H1 (cell line): Measurements from ENCODE around the gene NME3. TPM values are rescaled to one million over a fixed set of nuclear protein-coding genes. Genes with fewer than 3 reads are reported as not detected.

Source experiments
- CTCF ChIA-PET: fragments of 300-600 bp; sonication (Branson Sonifier 250); formaldehyde crosslinking; loops from one replicate; lab custom pipeline; 2021; ENCODE audit not compliant: partially characterized antibody; lab: Charles Lee
- POLR2A ChIA-PET: fragments of 300-600 bp; sonication (Branson Sonifier 250); formaldehyde crosslinking; loops from one replicate; lab custom pipeline; 2021; ENCODE audit warnings: inconsistent platforms; ENCODE audit not compliant: partially characterized antibody; lab: Charles Lee
- DNase-seq, 2 experiments: peaks; one replicate each; pipeline versions ENCODE4 v3.0.0 to v3.0.0-alpha.2; 2010 to 2022; ENCODE audit warnings: low spot score in 2 of 2, low read depth in 1 of 2, mixed read lengths in 1 of 2
- FAIRE-seq: peaks from 2 replicates; lab custom pipeline; 2011; peaks lifted over from hg19 to GRCh38; lab: Jason Lieb, UNC
- H2AFZ ChIP-seq: 2 replicates; pipeline ENCODE4 v1.8.1; 2012; ENCODE audit warnings: low read length, inconsistent platforms
- H2AK5ac ChIP-seq: 2 replicates; pipeline ENCODE4 v1.6.1; 2013; ENCODE audit warnings: low read depth, low read length
- H2BK120ac ChIP-seq: replicated peaks from 2 replicates; pipeline ENCODE3; 2013; ENCODE audit warnings: low read depth, low read length, inconsistent platforms
- H2BK12ac ChIP-seq: 2 replicates; pipeline ENCODE4 v1.6.1; 2013; ENCODE audit warnings: low read depth, low read length
- H2BK15ac ChIP-seq: 2 replicates; pipeline ENCODE4 v1.6.1; 2013; ENCODE audit warnings: low read length
- H2BK20ac ChIP-seq: 2 replicates; pipeline ENCODE4 v1.6.1; 2013; ENCODE audit warnings: low read length
- H2BK5ac ChIP-seq: 2 replicates; pipeline ENCODE4 v1.6.1; 2013; ENCODE audit warnings: low read depth, low read length
- H3K14ac ChIP-seq: 2 replicates; pipeline ENCODE4 v1.6.1; 2013; ENCODE audit warnings: inconsistent platforms; ENCODE audit not compliant: insufficient read length
- H3K18ac ChIP-seq: 2 replicates; pipeline ENCODE4 v1.6.1; 2013; ENCODE audit warnings: low read length; ENCODE audit errors: extremely low read depth
- H3K23ac ChIP-seq: 2 replicates; pipeline ENCODE4 v1.6.1; 2013; ENCODE audit warnings: inconsistent platforms; ENCODE audit not compliant: insufficient read length
- H3K23me2 ChIP-seq: 2 replicates; pipeline ENCODE4 v1.6.1; 2013; ENCODE audit warnings: low read depth, low read length
- H3K27ac ChIP-seq: 2 replicates; pipeline ENCODE4 v1.6.1; 2011; ENCODE audit warnings: low read depth, low read length, inconsistent platforms
- H3K27me3 ChIP-seq, 4 experiments: replicated peaks in 1 of 4; 1 replicate in 1 of 4; 2 replicates in 3 of 4; pipeline versions ENCODE4 v1.6.1 to v1.8.1; 2011 to 2013; ENCODE audit warnings: low read length in 3 of 4, mild to moderate bottlenecking in 3 of 4, inconsistent platforms in 2 of 4, mixed read lengths in 2 of 4, moderate library complexity in 1 of 4; ENCODE audit not compliant: control insufficient read depth in 3 of 4, insufficient read depth in 3 of 4; ENCODE audit errors: extremely low read depth in 1 of 4
- H3K36me3 ChIP-seq, 4 experiments: 2 replicates each; pipeline versions ENCODE4 v1.6.1 to v1.8.1; 2011 to 2013; ENCODE audit warnings: mild to moderate bottlenecking in 4 of 4, low read length in 3 of 4, moderate library complexity in 2 of 4, control low read depth in 1 of 4, inconsistent platforms in 1 of 4; ENCODE audit not compliant: insufficient read depth in 4 of 4, control insufficient read depth in 2 of 4
- H3K4ac ChIP-seq: replicated peaks from 2 replicates; pipeline ENCODE3; 2013; ENCODE audit warnings: low read length, low read depth, mixed read lengths, inconsistent platforms; ENCODE audit not compliant: insufficient read length
- H3K4me1 ChIP-seq, 4 experiments: replicated peaks in 1 of 4; 1 replicate in 1 of 4; 2 replicates in 3 of 4; pipeline versions ENCODE4 v1.6.1 to v1.8.1; 2011 to 2013; ENCODE audit warnings: low read length in 3 of 4, inconsistent platforms in 2 of 4, mixed read lengths in 1 of 4; ENCODE audit not compliant: insufficient read depth in 4 of 4, control insufficient read depth in 3 of 4
- H3K4me2 ChIP-seq, 2 experiments: 2 replicates each; pipeline versions ENCODE4 v1.6.1 to v1.8.1; 2011 to 2013; ENCODE audit warnings: low read depth in 2 of 2, low read length in 2 of 2, control low read depth in 1 of 2, inconsistent platforms in 1 of 2, mild to moderate bottlenecking in 1 of 2; ENCODE audit not compliant: insufficient read depth in 1 of 2
- H3K4me3 ChIP-seq, 4 experiments: fragments of 200-600, 300-600 bp in 1 of 4; sonication (generic), shearing (Covaris generic), sonication (Bioruptor Twin) in 1 of 4; 2 replicates each; pipeline versions ENCODE4 v1.5.1 to v1.8.1; 2011 to 2016; ENCODE audit warnings: low read length in 4 of 4, low read depth in 3 of 4, control low read depth in 2 of 4, inconsistent platforms in 2 of 4, mild to moderate bottlenecking in 2 of 4, mixed read lengths in 1 of 4, moderate library complexity in 1 of 4; ENCODE audit not compliant: insufficient read depth in 2 of 4; ENCODE audit errors: extremely low read depth in 1 of 4
- H3K56ac ChIP-seq: replicated peaks from 2 replicates; pipeline ENCODE3; 2013; ENCODE audit warnings: low read depth, mild to moderate bottlenecking, mixed read lengths, low read length, inconsistent platforms; ENCODE audit not compliant: insufficient read length
- H3K79me1 ChIP-seq: 2 replicates; pipeline ENCODE4 v1.6.1; 2013; ENCODE audit warnings: low read depth, low read length, control low read depth
- H3K79me2 ChIP-seq, 2 experiments: 2 replicates each; pipeline versions ENCODE4 v1.6.1 to v1.8.1; 2012 to 2013; ENCODE audit warnings: low read length in 2 of 2, mild to moderate bottlenecking in 2 of 2, inconsistent platforms in 1 of 2; ENCODE audit not compliant: insufficient read depth in 2 of 2, control insufficient read depth in 1 of 2
- H3K9ac ChIP-seq, 4 experiments: replicated peaks in 1 of 4; 1 replicate in 1 of 4; 2 replicates in 3 of 4; pipeline versions ENCODE4 v1.6.1 to v1.8.1; 2011 to 2013; ENCODE audit warnings: low read depth in 3 of 4, low read length in 3 of 4, control low read depth in 2 of 4, mild to moderate bottlenecking in 2 of 4, moderate library complexity in 2 of 4, inconsistent platforms in 1 of 4; ENCODE audit errors: extremely low read depth in 1 of 4
- H3K9me3 ChIP-seq, 2 experiments: 2 replicates each; pipeline versions ENCODE4 v1.6.1 to v1.8.1; 2012 to 2013; ENCODE audit warnings: mild to moderate bottlenecking in 2 of 2, moderate library complexity in 2 of 2, control low read depth in 1 of 2, inconsistent platforms in 1 of 2, low read depth in 1 of 2, low read length in 1 of 2, mixed read lengths in 1 of 2; ENCODE audit not compliant: insufficient read depth in 2 of 2
- H4K20me1 ChIP-seq, 2 experiments: replicated peaks in 1 of 2; 2 replicates each; pipeline versions ENCODE3 to v1.8.1; 2011 to 2013; ENCODE audit warnings: inconsistent platforms in 2 of 2, low read length in 2 of 2, mild to moderate bottlenecking in 1 of 2; ENCODE audit not compliant: insufficient read depth in 2 of 2, control insufficient read depth in 1 of 2
- H4K5ac ChIP-seq: 2 replicates; pipeline ENCODE4 v1.6.1; 2013; ENCODE audit warnings: low read length, low read depth, mixed read lengths, inconsistent platforms; ENCODE audit not compliant: insufficient read length
- H4K8ac ChIP-seq: 2 replicates; pipeline ENCODE4 v1.8.0; 2013; ENCODE audit warnings: mild to moderate bottlenecking, moderate library complexity, low read length, inconsistent platforms; ENCODE audit not compliant: insufficient read depth; ENCODE audit errors: extremely low read depth
- H4K91ac ChIP-seq: replicated peaks from 2 replicates; pipeline ENCODE3; 2013; ENCODE audit warnings: low read length, mixed read lengths, inconsistent platforms; ENCODE audit not compliant: insufficient read length
- BACH1 ChIP-seq: IDR thresholded peaks from 2 replicates; pipeline ENCODE4 v1.6.1; 2012; ENCODE audit warnings: low read length, improper control_type of control experiment
- CBX5 ChIP-seq: fragments of 300-800, 300-1000 bp; sonication (generic); IDR thresholded peaks from 2 replicates; pipeline ENCODE4 v1.7.1; 2016; ENCODE audit warnings: antibody characterized with exemption, low read length, low read depth
- EGR1 ChIP-seq: IDR thresholded peaks from 2 replicates; pipeline ENCODE4 v1.6.1; 2011; ENCODE audit warnings: low read depth, low read length, borderline replicate concordance
- EP300 ChIP-seq, 2 experiments: IDR thresholded peaks; 1 replicate in 1 of 2; 2 replicates in 1 of 2; pipeline ENCODE4 v1.6.1; 2011 to 2012; ENCODE audit warnings: low read depth in 2 of 2, low read length in 2 of 2, mild to moderate bottlenecking in 2 of 2, borderline replicate concordance in 1 of 2, inconsistent platforms in 1 of 2, moderate library complexity in 1 of 2
- EZH2 ChIP-seq: fragments of 200-600 bp; sonication (generic); IDR thresholded peaks from 2 replicates; pipeline ENCODE4 v1.7.1; 2012; ENCODE audit warnings: low read depth, mild to moderate bottlenecking, moderate library complexity, low read length, inconsistent platforms; ENCODE audit not compliant: severe bottlenecking
- FOSL1 ChIP-seq: IDR thresholded peaks from 2 replicates; pipeline ENCODE4 v1.6.1; 2011; ENCODE audit warnings: mild to moderate bottlenecking, low read depth, low read length, moderate library complexity; ENCODE audit not compliant: insufficient read depth
- MAFK ChIP-seq: IDR thresholded peaks from 2 replicates; pipeline ENCODE4 v1.6.1; 2012; ENCODE audit warnings: low read depth, mild to moderate bottlenecking, improper control_type of control experiment, low read length
- RAD21 ChIP-seq, 2 experiments: IDR thresholded peaks in 1 of 2; conservative IDR thresholded peaks in 1 of 2; 2 replicates each; pipeline ENCODE4 v1.6.1; 2011; ENCODE audit warnings: low read depth in 2 of 2, low read length in 2 of 2, improper control_type of control experiment in 1 of 2, inconsistent platforms in 1 of 2, mild to moderate bottlenecking in 1 of 2, moderate library complexity in 1 of 2
- RNF2 ChIP-seq: fragments of 200-900, 300-1000 bp; sonication (generic); IDR thresholded peaks from 2 replicates; pipeline ENCODE4 v1.7.1; 2016; ENCODE audit warnings: borderline replicate concordance, low read depth, mild to moderate bottlenecking, antibody characterized with exemption, low read length; ENCODE audit not compliant: poor library complexity, severe bottlenecking; ENCODE audit errors: missing control alignments
- SAP30 ChIP-seq: fragments of 300-600 bp; sonication (generic); IDR thresholded peaks from 2 replicates; pipeline ENCODE4 v1.7.1; 2012; ENCODE audit warnings: low read length, moderate library complexity, mild to moderate bottlenecking, inconsistent platforms; ENCODE audit not compliant: insufficient read depth, insufficient replicate concordance
- SIRT6 ChIP-seq: IDR thresholded peaks from one replicate; pipeline ENCODE4 v1.7.1; 2012; ENCODE audit warnings: low read length, inconsistent platforms
- SP4 ChIP-seq: IDR thresholded peaks from 2 replicates; pipeline ENCODE4 v1.6.1; 2012; ENCODE audit warnings: low read length, inconsistent platforms
- WGBS, 2 experiments: shearing (Covaris generic) in 1 of 2; methylation state at CpG; one replicate each; pipeline versions ENCODE4 v1.1.6 to v1.1.7; 2013 to 2015; ENCODE audit warnings: low lambda C conversion rate in 2 of 2, mixed read lengths in 2 of 2, inconsistent platforms in 1 of 2, low coverage in 1 of 2, missing lambda C conversion rate in 1 of 2; ENCODE audit not compliant: insufficient replicate concordance in 2 of 2, insufficient coverage in 1 of 2, insufficient read length in 1 of 2; ENCODE audit errors: extremely low coverage in 1 of 2, missing lambda C conversion rate in 1 of 2; 5-methylcytosine and 5-hydroxymethylcytosine counted together
- polyA plus RNA-seq, 7 experiments: library from polyadenylated mRNA; depleted of rRNA in 3 of 7; stranded (reverse) in 5 of 7; unstranded in 2 of 7; fragments of >200 nt in 5 of 7; fragments of 200-250 nt in 2 of 7; gene quantifications; 1 replicate in 5 of 7; 2 replicates in 1 of 7; 4 replicates in 1 of 7; pipeline versions ENCODE4 v1.2.1 to v1.2.3, GENCODE V29; 2011 to 2013; ENCODE audit warnings: missing spikeins in 2 of 7, mixed read lengths in 2 of 7
- total RNA-seq: library from RNA; stranded (reverse); fragmentation: NEBNext Ultra II Directional; extraction: Animal tissue kit (Norgen Biotek cat#: 25700); gene quantifications from 2 replicates; pipeline ENCODE4 v1.2.1, GENCODE V29; 2021

Gene NME3
- total and polyA plus RNA-seq, 2 of the 8 experiments (the other 6 are each of a cell fraction or from before 2014, with no cell fraction given) = 72.5 to 163 TPM

GRCh38 chr16:1780677-1781072, 9.3 kb upstream of the NME3 start:
- Histone ChIP-seq H3K4me3 (0 out of 8 replicates have a peak overlapping the region, but pooled peaks of 1 of the 4 experiments have one; percentile 98), H2BK20ac (no peak overlapping the region), H3K27ac (no peak overlapping the region), H3K4ac (no peak overlapping the region), H3K56ac (no peak overlapping the region), H3K4me1 (peaks cover 0 to 7% (median 4%) of the 10 kb centered on the region in 4 experiments; a peak in 5 of 7 replicates), H4K8ac (no peak overlapping the region), H4K20me1 (peaks cover 8 to 33% of the 10 kb centered on the region in 2 experiments), H2BK5ac (0 out of 2 replicates have a peak overlapping the region, but pooled peaks have one; percentile 8), H3K18ac (no peak overlapping the region), H2BK120ac (no peak overlapping the region), H3K23me2 (peaks cover 3% of the 10 kb centered on the region; the same call in 1 of the 2 replicates), H3K14ac (no peak overlapping the region), H3K79me2 (peaks cover 0 to 23% of the 10 kb centered on the region in 2 experiments; a peak in 2 of 4 replicates), H2AFZ (no peak overlapping the region), H2BK12ac (no peak overlapping the region), H3K4me2 (peak overlapping the region in 1 of 2 experiments; percentile 81; a peak in 1 of 4 replicates), H4K91ac (no peak overlapping the region), H3K79me1 (peaks cover 13% of the 10 kb centered on the region), H2AK5ac (0 out of 2 replicates have a peak overlapping the region, but pooled peaks have one; percentile 48), H4K5ac (no peak overlapping the region), H3K9me3 (no peaks in the 10 kb centered on the region), H3K36me3 (peaks cover 0 to 16% (median 7%) of the 10 kb centered on the region in 4 experiments; a peak in 6 of 8 replicates), H3K27me3 (no peaks in the 10 kb centered on the region), H2BK15ac (no peak overlapping the region), H3K9ac (no peak overlapping the region; a peak in 1 of 7 replicates), H3K23ac (no peak overlapping the region)
- FAIRE-seq (no peak), DNase-seq (no peak)
- CTCF ChIA-PET = interaction anchor here (0.7 to 0.8 kb wide), 2 partner anchors 8 to 106 kb away, joined by 3 to 4 read pairs; partner anchors contain the start of genes EME2 and MRPS34
- POLR2A ChIA-PET = interaction anchor here (0.5 to 12.0 kb wide), 5 partner anchors 8 to 184 kb away, joined by 4 to 246 read pairs (median 15); partner anchors contain the start of genes EME2, IGFALS, JPT2 and MRPS34
- WGBS, 2 experiments = 94% methylated on average over 6 of the region's 6 CpGs; no CpG with 5 or more reads in 1 of the 2 experiments
- TF ChIP-seq CBX5 (no peak), SIRT6 (no peak), SP4 (no peak), EGR1 (no peak), EP300 (IDR thresholded peaks at IDR 0.05; ENCODE audit: borderline replicate concordance in 1 of 2, low read depth in 2 of 2, low read length in 2 of 2) (no peak), SAP30 (no peak), EZH2 (no peak), RAD21 (IDR thresholded peaks at IDR 0.05 in 1 of 2, conservative IDR thresholded peaks at IDR 0.05 in 1 of 2; ENCODE audit: low read depth in 2 of 2, low read length in 2 of 2) (no peak), FOSL1 (no peak), RNF2 (no peak), MAFK (no peak), BACH1 (no peak)
